Rectal smooth muscle tissue (tissue), 1 donor: ENCODE measurements around the gene IQSEC1.

Experiments
- H3K27ac ChIP-seq: one replicate; pipeline ENCODE4 v1.7.0; 2013; ENCODE audit warnings: low read depth, low read length, inconsistent platforms
- H3K27me3 ChIP-seq: one replicate; pipeline ENCODE4 v1.7.0; 2013; ENCODE audit warnings: low read length; ENCODE audit not compliant: control insufficient read depth, insufficient read depth
- H3K36me3 ChIP-seq: one replicate; pipeline ENCODE4 v1.7.0; 2013; ENCODE audit warnings: low read length; ENCODE audit not compliant: control insufficient read depth, insufficient read depth
- H3K4me1 ChIP-seq: one replicate; pipeline ENCODE4 v1.7.0; 2013; ENCODE audit warnings: low read length; ENCODE audit not compliant: control insufficient read depth, insufficient read depth
- H3K4me3 ChIP-seq: one replicate; pipeline ENCODE4 v1.7.0; 2013; ENCODE audit warnings: low read length
- H3K9ac ChIP-seq: one replicate; pipeline ENCODE4 v1.7.0; 2013; ENCODE audit warnings: low read length

The IQSEC1 gene

GRCh38 chr3:13113346-13114330 lies 40.4 kb upstream of the IQSEC1 start:
- Histone ChIP-seq H3K4me3 (no peak overlapping the region), H3K27me3 (no peaks in the 10 kb centered on the region), H3K4me1 (no peaks in the 10 kb centered on the region), H3K27ac (no peak overlapping the region), H3K36me3 (no peaks in the 10 kb centered on the region), H3K9ac (no peak overlapping the region)

GRCh38 chr3:13112521-13113345 lies 39.5 kb upstream of the IQSEC1 start:
- Histone ChIP-seq H3K36me3 (no peaks in the 10 kb centered on the region), H3K4me3 (no peak overlapping the region), H3K9ac (no peak overlapping the region), H3K27ac (no peak overlapping the region), H3K4me1 (no peaks in the 10 kb centered on the region), H3K27me3 (no peaks in the 10 kb centered on the region)

GRCh38 chr3:13111873-13112520 lies 38.8 kb upstream of the IQSEC1 start:
- no peak overlapping the region for H3K9ac ChIP-seq
- no peaks in the 10 kb centered on the region for H3K4me1 ChIP-seq
- no peaks in the 10 kb centered on the region for H3K36me3 ChIP-seq
- H3K27me3 ChIP-seq: no peaks in the 10 kb centered on the region
- H3K27ac ChIP-seq: no peak overlapping the region
- no peak overlapping the region for H3K4me3 ChIP-seq

GRCh38 chr3:13111173-13111872 lies 38.1 kb upstream of the IQSEC1 start:
- H3K27me3 ChIP-seq: no peaks in the 10 kb centered on the region

GRCh38 chr3:13110678-13111116 lies 37.5 kb upstream of the IQSEC1 start:
- Histone ChIP-seq H3K9ac (no peak overlapping the region), H3K4me3 (no peak overlapping the region), H3K4me1 (no peaks in the 10 kb centered on the region), H3K36me3 (no peaks in the 10 kb centered on the region), H3K27me3 (no peaks in the 10 kb centered on the region), H3K27ac (no peak overlapping the region)

More at GRCh38 chr3:13111173-13111872, 38.1 kb upstream of the IQSEC1 start:
- no peak overlapping the region for H3K4me3 ChIP-seq
- H3K27ac ChIP-seq: no peak overlapping the region
- no peaks in the 10 kb centered on the region for H3K36me3 ChIP-seq
- H3K4me1 ChIP-seq: no peaks in the 10 kb centered on the region
- no peak overlapping the region for H3K9ac ChIP-seq

- H3K27ac ChIP-seq: no peak overlapping the region
- no peak overlapping the region for H3K4me3 ChIP-seq
- no peaks in the 10 kb centered on the region for H3K4me1 ChIP-seq
- H3K27me3 ChIP-seq: no peaks in the 10 kb centered on the region
- no peak overlapping the region for H3K9ac ChIP-seq
- H3K36me3 ChIP-seq: no peaks in the 10 kb centered on the region
Observed at GRCh38 chr3:13109516-13109915, 36.3 kb upstream of the IQSEC1 start.

GRCh38 chr3:13108861-13109260 lies 35.6 kb upstream of the IQSEC1 start:
- Histone ChIP-seq H3K27me3 (no peaks in the 10 kb centered on the region), H3K9ac (no peak overlapping the region), H3K4me3 (no peak overlapping the region), H3K27ac (no peak overlapping the region), H3K36me3 (no peaks in the 10 kb centered on the region), H3K4me1 (no peaks in the 10 kb centered on the region)

- no peaks in the 10 kb centered on the region for H3K36me3 ChIP-seq
- H3K27me3 ChIP-seq: no peaks in the 10 kb centered on the region
- no peaks in the 10 kb centered on the region for H3K4me1 ChIP-seq
- H3K4me3 ChIP-seq: no peak overlapping the region
- H3K27ac ChIP-seq: no peak overlapping the region
- no peak overlapping the region for H3K9ac ChIP-seq
Observed at GRCh38 chr3:13107661-13108060, 34.4 kb upstream of the IQSEC1 start.

- no peak overlapping the region for H3K4me3 ChIP-seq
- no peaks in the 10 kb centered on the region for H3K36me3 ChIP-seq
- no peak overlapping the region for H3K27ac ChIP-seq
- no peaks in the 10 kb centered on the region for H3K27me3 ChIP-seq
- H3K9ac ChIP-seq: no peak overlapping the region
- H3K4me1 ChIP-seq: no peaks in the 10 kb centered on the region
Observed at GRCh38 chr3:13106308-13107001, 33.2 kb upstream of the IQSEC1 start.

- H3K4me1 ChIP-seq: no peaks in the 10 kb centered on the region
- H3K27ac ChIP-seq: no peak overlapping the region
- H3K4me3 ChIP-seq: no peak overlapping the region
- no peaks in the 10 kb centered on the region for H3K36me3 ChIP-seq
- no peak overlapping the region for H3K9ac ChIP-seq
- H3K27me3 ChIP-seq: no peaks in the 10 kb centered on the region
Observed at GRCh38 chr3:13105896-13106250, 32.6 kb upstream of the IQSEC1 start.

- no peaks in the 10 kb centered on the region for H3K4me1 ChIP-seq
- H3K4me3 ChIP-seq: no peak overlapping the region
- H3K27ac ChIP-seq: no peak overlapping the region
- no peak overlapping the region for H3K9ac ChIP-seq
- H3K36me3 ChIP-seq: no peaks in the 10 kb centered on the region
- H3K27me3 ChIP-seq: no peaks in the 10 kb centered on the region
Observed at GRCh38 chr3:13105181-13105895, 32.1 kb upstream of the IQSEC1 start.
